ENCODE data around the gene PLEKHA4. TPM values are rescaled to one million over a fixed set of nuclear protein-coding genes. Genes with fewer than 3 reads are reported as not detected.

The PLEKHA4 gene
- total and polyA plus RNA-seq, 2 experiments from 2014 or later, result 12.2 to 12.3 TPM

DNA sequence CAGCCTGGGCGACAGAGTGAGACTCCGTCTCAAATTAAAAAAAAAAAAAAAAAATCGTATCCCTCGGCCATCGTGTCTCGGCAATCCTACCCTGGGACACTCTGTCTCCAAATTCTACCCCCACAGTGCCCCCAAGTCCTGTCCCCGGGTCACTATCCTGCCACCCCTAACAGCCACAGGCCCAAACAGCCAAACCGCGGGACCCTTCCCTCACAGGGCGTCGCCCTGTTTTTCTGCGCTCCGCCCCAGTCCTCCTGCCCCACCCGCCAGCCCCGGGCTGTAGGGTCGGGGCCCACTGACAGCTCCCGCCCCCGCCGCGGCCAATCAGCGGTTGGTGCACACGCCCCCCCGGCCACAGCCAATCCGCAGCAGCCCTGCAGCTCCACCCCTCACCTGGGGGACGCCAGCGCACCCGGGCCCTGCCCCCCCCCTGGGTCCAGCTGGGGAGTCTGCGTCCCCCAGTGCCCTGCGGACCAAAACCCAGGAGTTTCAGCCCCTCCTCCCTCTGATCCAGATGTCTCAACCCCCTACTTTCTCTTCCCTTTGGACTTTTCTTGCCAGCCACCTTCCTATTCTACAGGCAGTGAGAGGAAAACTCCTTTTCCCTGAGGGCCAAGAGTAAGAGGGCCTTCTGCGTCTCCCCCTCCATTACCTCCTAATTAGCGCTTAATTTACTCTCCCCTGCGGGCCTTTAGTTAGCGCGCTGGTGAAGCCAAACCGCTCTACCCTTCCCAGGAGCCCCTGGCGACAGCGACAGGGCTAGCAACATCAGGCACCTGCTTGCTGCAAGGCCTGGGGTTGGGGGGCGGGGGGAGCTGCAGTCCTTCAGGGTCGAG, 56.1 kb downstream of the PLEKHA4 start (continued):
- TF ChIP-seq, protein P1, sequence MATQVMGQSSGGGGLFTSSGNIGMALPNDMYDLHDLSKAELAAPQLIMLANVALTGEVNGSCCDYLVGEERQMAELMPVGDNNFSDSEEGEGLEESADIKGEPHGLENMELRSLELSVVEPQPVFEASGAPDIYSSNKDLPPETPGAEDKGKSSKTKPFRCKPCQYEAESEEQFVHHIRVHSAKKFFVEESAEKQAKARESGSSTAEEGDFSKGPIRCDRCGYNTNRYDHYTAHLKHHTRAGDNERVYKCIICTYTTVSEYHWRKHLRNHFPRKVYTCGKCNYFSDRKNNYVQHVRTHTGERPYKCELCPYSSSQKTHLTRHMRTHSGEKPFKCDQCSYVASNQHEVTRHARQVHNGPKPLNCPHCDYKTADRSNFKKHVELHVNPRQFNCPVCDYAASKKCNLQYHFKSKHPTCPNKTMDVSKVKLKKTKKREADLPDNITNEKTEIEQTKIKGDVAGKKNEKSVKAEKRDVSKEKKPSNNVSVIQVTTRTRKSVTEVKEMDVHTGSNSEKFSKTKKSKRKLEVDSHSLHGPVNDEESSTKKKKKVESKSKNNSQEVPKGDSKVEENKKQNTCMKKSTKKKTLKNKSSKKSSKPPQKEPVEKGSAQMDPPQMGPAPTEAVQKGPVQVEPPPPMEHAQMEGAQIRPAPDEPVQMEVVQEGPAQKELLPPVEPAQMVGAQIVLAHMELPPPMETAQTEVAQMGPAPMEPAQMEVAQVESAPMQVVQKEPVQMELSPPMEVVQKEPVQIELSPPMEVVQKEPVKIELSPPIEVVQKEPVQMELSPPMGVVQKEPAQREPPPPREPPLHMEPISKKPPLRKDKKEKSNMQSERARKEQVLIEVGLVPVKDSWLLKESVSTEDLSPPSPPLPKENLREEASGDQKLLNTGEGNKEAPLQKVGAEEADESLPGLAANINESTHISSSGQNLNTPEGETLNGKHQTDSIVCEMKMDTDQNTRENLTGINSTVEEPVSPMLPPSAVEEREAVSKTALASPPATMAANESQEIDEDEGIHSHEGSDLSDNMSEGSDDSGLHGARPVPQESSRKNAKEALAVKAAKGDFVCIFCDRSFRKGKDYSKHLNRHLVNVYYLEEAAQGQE (IDR thresholded peaks at IDR 0.05; ENCODE audit: unreplicated experiment), result no peak
- no peak for TF ChIP-seq EZH2 (IDR thresholded peaks at IDR 0.05; ENCODE audit: low read depth, unreplicated experiment)
- no peak for TF ChIP-seq EZH2phosphoT487 (IDR thresholded peaks at IDR 0.05; ENCODE audit: unreplicated experiment)
- no peak for TF ChIP-seq ZNF114 (CRISPR knock-in tag; IDR thresholded peaks at IDR 0.05)
- no peak for TF ChIP-seq STAT1 (IDR thresholded peaks at IDR 0.05; ENCODE audit: unreplicated experiment)
- TF ChIP-seq CREB1 (CRISPR knock-in tag; IDR thresholded peaks at IDR 0.05; ENCODE audit: low read depth), result peak; percentile 52
- no peak for TF ChIP-seq NANOG (IDR thresholded peaks at IDR 0.05; ENCODE audit: borderline replicate concordance)
- TF ChIP-seq, protein P2, sequence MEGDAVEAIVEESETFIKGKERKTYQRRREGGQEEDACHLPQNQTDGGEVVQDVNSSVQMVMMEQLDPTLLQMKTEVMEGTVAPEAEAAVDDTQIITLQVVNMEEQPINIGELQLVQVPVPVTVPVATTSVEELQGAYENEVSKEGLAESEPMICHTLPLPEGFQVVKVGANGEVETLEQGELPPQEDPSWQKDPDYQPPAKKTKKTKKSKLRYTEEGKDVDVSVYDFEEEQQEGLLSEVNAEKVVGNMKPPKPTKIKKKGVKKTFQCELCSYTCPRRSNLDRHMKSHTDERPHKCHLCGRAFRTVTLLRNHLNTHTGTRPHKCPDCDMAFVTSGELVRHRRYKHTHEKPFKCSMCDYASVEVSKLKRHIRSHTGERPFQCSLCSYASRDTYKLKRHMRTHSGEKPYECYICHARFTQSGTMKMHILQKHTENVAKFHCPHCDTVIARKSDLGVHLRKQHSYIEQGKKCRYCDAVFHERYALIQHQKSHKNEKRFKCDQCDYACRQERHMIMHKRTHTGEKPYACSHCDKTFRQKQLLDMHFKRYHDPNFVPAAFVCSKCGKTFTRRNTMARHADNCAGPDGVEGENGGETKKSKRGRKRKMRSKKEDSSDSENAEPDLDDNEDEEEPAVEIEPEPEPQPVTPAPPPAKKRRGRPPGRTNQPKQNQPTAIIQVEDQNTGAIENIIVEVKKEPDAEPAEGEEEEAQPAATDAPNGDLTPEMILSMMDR (conservative IDR thresholded peaks at IDR 0.05; ENCODE audit: low read depth in 2 of 2), result no peak; a peak in 1 of 4 replicates
- TF ChIP-seq, protein P3, sequence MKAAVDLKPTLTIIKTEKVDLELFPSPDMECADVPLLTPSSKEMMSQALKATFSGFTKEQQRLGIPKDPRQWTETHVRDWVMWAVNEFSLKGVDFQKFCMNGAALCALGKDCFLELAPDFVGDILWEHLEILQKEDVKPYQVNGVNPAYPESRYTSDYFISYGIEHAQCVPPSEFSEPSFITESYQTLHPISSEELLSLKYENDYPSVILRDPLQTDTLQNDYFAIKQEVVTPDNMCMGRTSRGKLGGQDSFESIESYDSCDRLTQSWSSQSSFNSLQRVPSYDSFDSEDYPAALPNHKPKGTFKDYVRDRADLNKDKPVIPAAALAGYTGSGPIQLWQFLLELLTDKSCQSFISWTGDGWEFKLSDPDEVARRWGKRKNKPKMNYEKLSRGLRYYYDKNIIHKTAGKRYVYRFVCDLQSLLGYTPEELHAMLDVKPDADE (IDR thresholded peaks at IDR 0.05), result no peak

DNA sequence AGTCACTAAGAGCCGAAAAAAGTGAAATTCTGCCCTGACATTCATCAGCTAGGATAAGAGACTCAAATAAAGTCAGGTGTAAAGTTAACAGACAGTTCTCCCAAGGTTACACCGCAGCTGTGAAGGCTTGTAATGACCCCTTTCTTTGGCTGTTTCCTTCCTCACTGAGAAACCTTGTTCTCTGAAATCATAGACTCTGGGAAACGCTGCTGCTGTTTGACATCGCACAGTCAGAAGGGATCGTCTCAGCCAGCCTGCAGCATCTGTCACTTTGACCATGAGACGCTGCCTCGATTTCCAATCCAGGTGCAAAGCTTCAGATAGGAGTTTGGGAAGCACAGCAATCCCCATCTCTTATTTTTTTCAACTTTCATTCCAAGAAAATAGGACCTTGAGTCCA, 58.3 kb downstream of the PLEKHA4 start:
- H3K4me3 ChIP-seq, result peak overlapping the region; percentile 83
- H3K27me3 ChIP-seq (ENCODE audit: insufficient read depth), result peaks cover 8% of the 10 kb centered on the region; the same call in 1 of the 2 replicates
- H3K27me3 Mint-ChIP-seq (ENCODE audit: insufficient read depth, low read depth, poor library complexity), result peaks cover 31% of the 10 kb centered on the region
- H4K20me1 ChIP-seq (replicated peaks; ENCODE audit: insufficient read depth), result no peaks in the 10 kb centered on the region
- no peak overlapping the region for H3K27ac ChIP-seq (ENCODE audit: low read depth)
- no peak for DNase-seq (ENCODE audit: low spot score)
- H3K79me2 ChIP-seq (replicated peaks; ENCODE audit: insufficient read depth), result 0 out of 2 replicates have a peak, but pooled peaks cover 3% of the 10 kb centered on the region
- peaks cover 46% of the 10 kb centered on the region for H3K4me1 Mint-ChIP-seq
- H3K4me2 ChIP-seq, result peak overlapping the region; percentile 95
- no peaks in the 10 kb centered on the region for H3K9me2 ChIP-seq (ENCODE audit: insufficient read depth)
- no peaks in the 10 kb centered on the region for H3K9me3 Mint-ChIP-seq
- H3K27ac Mint-ChIP-seq, result 0 out of 2 replicates have a peak overlapping the region, but pooled peaks have one; percentile 74
- H3K36me3 Mint-ChIP-seq (ENCODE audit: low read depth), result no peaks in the 10 kb centered on the region; the same call in 2 of the 3 replicates
- H3K4me1 ChIP-seq (ENCODE audit: insufficient read depth), result peaks cover 26% of the 10 kb centered on the region
- no peak for ATAC-seq
- H3K4me3 Mint-ChIP-seq, result peak overlapping the region; percentile 85
- H3K36me3 ChIP-seq (ENCODE audit: insufficient read depth), result no peaks in the 10 kb centered on the region
- H3F3A ChIP-seq (replicated peaks; ENCODE audit: low read depth), result peaks cover 20% of the 10 kb centered on the region
- peak overlapping the region; percentile 85; the same call in 1 of the 2 replicates for H2AFZ ChIP-seq
- TF ChIP-seq ZNF114 (CRISPR knock-in tag; IDR thresholded peaks at IDR 0.05) (no peak), CREB1 (CRISPR knock-in tag; IDR thresholded peaks at IDR 0.05; ENCODE audit: low read depth) (no peak), EZH2phosphoT487 (IDR thresholded peaks at IDR 0.05; ENCODE audit: unreplicated experiment) (no peak), ZNF331 (CRISPR knock-in tag; IDR thresholded peaks at IDR 0.05; ENCODE audit: low read depth) (no peak)
- TF ChIP-seq, protein P4, sequence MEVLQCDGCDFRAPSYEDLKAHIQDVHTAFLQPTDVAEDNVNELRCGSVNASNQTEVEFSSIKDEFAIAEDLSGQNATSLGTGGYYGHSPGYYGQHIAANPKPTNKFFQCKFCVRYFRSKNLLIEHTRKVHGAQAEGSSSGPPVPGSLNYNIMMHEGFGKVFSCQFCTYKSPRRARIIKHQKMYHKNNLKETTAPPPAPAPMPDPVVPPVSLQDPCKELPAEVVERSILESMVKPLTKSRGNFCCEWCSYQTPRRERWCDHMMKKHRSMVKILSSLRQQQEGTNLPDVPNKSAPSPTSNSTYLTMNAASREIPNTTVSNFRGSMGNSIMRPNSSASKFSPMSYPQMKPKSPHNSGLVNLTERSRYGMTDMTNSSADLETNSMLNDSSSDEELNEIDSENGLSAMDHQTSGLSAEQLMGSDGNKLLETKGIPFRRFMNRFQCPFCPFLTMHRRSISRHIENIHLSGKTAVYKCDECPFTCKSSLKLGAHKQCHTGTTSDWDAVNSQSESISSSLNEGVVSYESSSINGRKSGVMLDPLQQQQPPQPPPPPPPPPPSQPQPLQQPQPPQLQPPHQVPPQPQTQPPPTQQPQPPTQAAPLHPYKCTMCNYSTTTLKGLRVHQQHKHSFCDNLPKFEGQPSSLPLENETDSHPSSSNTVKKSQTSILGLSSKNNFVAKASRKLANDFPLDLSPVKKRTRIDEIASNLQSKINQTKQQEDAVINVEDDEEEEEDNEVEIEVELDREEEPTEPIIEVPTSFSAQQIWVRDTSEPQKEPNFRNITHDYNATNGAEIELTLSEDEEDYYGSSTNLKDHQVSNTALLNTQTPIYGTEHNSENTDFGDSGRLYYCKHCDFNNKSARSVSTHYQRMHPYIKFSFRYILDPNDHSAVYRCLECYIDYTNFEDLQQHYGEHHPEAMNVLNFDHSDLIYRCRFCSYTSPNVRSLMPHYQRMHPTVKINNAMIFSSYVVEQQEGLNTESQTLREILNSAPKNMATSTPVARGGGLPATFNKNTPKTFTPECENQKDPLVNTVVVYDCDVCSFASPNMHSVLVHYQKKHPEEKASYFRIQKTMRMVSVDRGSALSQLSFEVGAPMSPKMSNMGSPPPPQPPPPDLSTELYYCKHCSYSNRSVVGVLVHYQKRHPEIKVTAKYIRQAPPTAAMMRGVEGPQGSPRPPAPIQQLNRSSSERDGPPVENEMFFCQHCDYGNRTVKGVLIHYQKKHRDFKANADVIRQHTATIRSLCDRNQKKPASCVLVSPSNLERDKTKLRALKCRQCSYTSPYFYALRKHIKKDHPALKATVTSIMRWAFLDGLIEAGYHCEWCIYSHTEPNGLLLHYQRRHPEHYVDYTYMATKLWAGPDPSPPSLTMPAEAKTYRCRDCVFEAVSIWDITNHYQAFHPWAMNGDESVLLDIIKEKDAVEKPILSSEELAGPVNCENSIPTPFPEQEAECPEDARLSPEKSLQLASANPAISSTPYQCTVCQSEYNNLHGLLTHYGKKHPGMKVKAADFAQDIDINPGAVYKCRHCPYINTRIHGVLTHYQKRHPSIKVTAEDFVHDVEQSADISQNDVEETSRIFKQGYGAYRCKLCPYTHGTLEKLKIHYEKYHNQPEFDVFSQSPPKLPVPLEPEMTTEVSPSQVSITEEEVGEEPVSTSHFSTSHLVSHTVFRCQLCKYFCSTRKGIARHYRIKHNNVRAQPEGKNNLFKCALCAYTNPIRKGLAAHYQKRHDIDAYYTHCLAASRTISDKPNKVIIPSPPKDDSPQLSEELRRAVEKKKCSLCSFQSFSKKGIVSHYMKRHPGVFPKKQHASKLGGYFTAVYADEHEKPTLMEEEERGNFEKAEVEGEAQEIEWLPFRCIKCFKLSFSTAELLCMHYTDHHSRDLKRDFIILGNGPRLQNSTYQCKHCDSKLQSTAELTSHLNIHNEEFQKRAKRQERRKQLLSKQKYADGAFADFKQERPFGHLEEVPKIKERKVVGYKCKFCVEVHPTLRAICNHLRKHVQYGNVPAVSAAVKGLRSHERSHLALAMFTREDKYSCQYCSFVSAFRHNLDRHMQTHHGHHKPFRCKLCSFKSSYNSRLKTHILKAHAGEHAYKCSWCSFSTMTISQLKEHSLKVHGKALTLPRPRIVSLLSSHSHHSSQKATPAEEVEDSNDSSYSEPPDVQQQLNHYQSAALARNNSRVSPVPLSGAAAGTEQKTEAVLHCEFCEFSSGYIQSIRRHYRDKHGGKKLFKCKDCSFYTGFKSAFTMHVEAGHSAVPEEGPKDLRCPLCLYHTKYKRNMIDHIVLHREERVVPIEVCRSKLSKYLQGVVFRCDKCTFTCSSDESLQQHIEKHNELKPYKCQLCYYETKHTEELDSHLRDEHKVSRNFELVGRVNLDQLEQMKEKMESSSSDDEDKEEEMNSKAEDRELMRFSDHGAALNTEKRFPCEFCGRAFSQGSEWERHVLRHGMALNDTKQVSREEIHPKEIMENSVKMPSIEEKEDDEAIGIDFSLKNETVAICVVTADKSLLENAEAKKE (CRISPR knock-in tag; IDR thresholded peaks at IDR 0.05), result no peak
